Keratinocyte (primary cell): ENCODE measurements around the gene NCEH1.

ENCODE experiments used
- EZH2 ChIP-seq: IDR thresholded peaks from one replicate; pipeline ENCODE4 v1.6.1; 2012; ENCODE audit warnings: inconsistent platforms, mild to moderate bottlenecking, low read length, moderate library complexity
- TF ChIP-seq, protein P1 (sequence below), 3 experiments: IDR thresholded peaks in 1 of 3; conservative IDR thresholded peaks in 1 of 3; optimal IDR thresholded peaks in 1 of 3; 2 replicates in 2 of 3; 3 replicates in 1 of 3; pipeline versions ENCODE3 to v1.5.1; 2011; ENCODE audit warnings: low read length in 3 of 3, mild to moderate bottlenecking in 3 of 3, moderate library complexity in 2 of 3, control low read depth in 1 of 3, inconsistent platforms in 1 of 3; ENCODE audit not compliant: insufficient read depth in 2 of 3; ENCODE audit errors: extremely low read depth in 1 of 3

DNA sequence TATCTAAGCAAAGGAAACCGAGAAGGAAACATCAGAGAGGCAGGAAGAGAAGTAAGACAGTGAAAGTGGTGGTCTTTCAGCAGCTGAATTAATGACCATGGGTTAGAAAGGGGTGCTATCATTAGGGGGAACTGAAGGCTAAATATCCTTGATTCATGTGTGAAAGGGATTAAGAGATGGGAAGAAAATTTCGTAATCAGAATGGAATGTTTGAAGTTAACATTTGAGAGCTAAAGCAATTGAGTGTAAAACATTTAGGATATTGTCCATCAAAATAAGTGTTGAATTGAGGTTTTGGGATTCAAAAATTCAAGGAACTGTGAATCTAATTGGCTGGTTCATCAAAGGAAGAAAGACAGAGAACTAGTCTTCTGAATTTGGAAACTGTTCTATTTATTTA, 35.6 kb upstream of the NCEH1 start:
- TF ChIP-seq, protein P1, sequence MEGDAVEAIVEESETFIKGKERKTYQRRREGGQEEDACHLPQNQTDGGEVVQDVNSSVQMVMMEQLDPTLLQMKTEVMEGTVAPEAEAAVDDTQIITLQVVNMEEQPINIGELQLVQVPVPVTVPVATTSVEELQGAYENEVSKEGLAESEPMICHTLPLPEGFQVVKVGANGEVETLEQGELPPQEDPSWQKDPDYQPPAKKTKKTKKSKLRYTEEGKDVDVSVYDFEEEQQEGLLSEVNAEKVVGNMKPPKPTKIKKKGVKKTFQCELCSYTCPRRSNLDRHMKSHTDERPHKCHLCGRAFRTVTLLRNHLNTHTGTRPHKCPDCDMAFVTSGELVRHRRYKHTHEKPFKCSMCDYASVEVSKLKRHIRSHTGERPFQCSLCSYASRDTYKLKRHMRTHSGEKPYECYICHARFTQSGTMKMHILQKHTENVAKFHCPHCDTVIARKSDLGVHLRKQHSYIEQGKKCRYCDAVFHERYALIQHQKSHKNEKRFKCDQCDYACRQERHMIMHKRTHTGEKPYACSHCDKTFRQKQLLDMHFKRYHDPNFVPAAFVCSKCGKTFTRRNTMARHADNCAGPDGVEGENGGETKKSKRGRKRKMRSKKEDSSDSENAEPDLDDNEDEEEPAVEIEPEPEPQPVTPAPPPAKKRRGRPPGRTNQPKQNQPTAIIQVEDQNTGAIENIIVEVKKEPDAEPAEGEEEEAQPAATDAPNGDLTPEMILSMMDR (optimal IDR thresholded peaks at IDR 0.05 in 1 of 3, IDR thresholded peaks at IDR 0.05 in 1 of 3, conservative IDR thresholded peaks at IDR 0.05 in 1 of 3; ENCODE audit: extremely low read depth in 1 of 3, insufficient read depth in 2 of 3, low read length in 3 of 3): no peak
- no peak for TF ChIP-seq EZH2
